ENCODE data around the gene ENOX1.

Gene ENOX1

DNA sequence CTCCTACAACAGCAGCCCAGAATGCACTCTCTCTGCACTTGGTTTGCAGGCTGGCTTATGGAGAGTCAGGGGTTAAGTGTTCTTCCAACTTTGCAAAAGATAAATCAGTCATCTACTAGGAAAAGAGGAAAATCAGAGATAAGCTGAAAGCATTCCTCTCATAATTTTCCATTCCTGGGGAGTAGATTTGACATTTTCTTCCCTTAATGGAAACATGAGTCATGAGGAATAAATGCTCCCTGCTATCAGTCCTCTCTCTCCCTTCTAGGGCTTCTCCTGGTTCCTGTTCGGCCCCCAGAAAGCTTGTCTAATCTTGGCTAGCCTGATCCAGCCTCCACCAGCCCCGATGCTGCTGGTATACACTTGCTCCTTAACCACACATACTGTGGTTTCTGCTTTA, 28.4 kb upstream of the ENOX1 start:
- H4K20me1 ChIP-seq (ENCODE audit: insufficient read depth, low read length), result no peaks in the 10 kb centered on the region
- no peak overlapping the region for H2AFZ ChIP-seq (ENCODE audit: low read depth, low read length)
- no peak for ATAC-seq (ENCODE audit: insufficient read depth, low read depth)
- no peak overlapping the region for H3K4me3 ChIP-seq (ENCODE audit: low read depth in 1 of 2, low read length in 2 of 2)
- no peak overlapping the region for H3K27ac ChIP-seq (ENCODE audit: low read length)
- DNase-seq, result no peak
- TF ChIP-seq EZH2 (IDR thresholded peaks at IDR 0.05; ENCODE audit: borderline replicate concordance, low read depth, low read length, severe bottlenecking), result no peak
- TF ChIP-seq, protein P1, sequence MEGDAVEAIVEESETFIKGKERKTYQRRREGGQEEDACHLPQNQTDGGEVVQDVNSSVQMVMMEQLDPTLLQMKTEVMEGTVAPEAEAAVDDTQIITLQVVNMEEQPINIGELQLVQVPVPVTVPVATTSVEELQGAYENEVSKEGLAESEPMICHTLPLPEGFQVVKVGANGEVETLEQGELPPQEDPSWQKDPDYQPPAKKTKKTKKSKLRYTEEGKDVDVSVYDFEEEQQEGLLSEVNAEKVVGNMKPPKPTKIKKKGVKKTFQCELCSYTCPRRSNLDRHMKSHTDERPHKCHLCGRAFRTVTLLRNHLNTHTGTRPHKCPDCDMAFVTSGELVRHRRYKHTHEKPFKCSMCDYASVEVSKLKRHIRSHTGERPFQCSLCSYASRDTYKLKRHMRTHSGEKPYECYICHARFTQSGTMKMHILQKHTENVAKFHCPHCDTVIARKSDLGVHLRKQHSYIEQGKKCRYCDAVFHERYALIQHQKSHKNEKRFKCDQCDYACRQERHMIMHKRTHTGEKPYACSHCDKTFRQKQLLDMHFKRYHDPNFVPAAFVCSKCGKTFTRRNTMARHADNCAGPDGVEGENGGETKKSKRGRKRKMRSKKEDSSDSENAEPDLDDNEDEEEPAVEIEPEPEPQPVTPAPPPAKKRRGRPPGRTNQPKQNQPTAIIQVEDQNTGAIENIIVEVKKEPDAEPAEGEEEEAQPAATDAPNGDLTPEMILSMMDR (IDR thresholded peaks at IDR 0.05; ENCODE audit: borderline replicate concordance, extremely low read depth, low read length, poor library complexity, severe bottlenecking), result no peak
- H3K9me3 ChIP-seq (ENCODE audit: insufficient read depth, low read length, severe bottlenecking), result no peaks in the 10 kb centered on the region
- no peaks in the 10 kb centered on the region for H3K36me3 ChIP-seq (ENCODE audit: insufficient read depth, low read length)
- H3K4me1 ChIP-seq (ENCODE audit: insufficient read depth, low read length), result no peaks in the 10 kb centered on the region
- no peaks in the 10 kb centered on the region for H3K79me2 ChIP-seq (ENCODE audit: insufficient read depth, low read length)
- H3K27me3 ChIP-seq (ENCODE audit: insufficient read depth, low read length, poor library complexity), result no peaks in the 10 kb centered on the region
- no peak overlapping the region for H3K9ac ChIP-seq (ENCODE audit: low read depth, low read length)
- no peak overlapping the region for H3K4me2 ChIP-seq (ENCODE audit: insufficient read depth, low read length)

DNA sequence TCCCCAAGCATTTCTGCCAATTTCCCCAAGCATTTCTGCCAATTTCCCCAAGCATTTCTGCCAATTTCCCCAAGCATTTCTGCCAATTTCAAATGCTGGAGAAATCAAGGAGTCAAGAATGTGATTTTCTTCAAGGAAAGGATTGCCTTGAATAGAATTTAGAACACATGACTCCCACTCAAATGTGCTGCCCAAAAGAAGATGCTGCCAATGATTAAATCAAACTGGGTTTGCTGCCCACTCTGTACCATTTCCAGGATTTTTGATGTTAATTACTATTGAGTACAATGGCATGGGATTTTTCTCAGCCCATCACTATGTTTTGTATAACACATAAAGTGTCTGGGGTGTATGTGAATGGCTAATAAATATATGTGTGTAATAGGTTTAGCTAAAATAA, 21.9 kb upstream of the ENOX1 start:
- Histone ChIP-seq H4K20me1 (ENCODE audit: insufficient read depth, low read length) (no peaks in the 10 kb centered on the region), H2AFZ (ENCODE audit: low read depth, low read length) (no peak overlapping the region), H3K9me3 (ENCODE audit: insufficient read depth, low read length, severe bottlenecking) (no peaks in the 10 kb centered on the region), H3K4me1 (ENCODE audit: insufficient read depth, low read length) (no peaks in the 10 kb centered on the region), H3K9ac (ENCODE audit: low read depth, low read length) (no peak overlapping the region), H3K79me2 (ENCODE audit: insufficient read depth, low read length) (no peaks in the 10 kb centered on the region), H3K27ac (ENCODE audit: low read length) (no peak overlapping the region), H3K4me3 (ENCODE audit: low read depth in 1 of 2, low read length in 2 of 2) (no peak overlapping the region), H3K4me2 (ENCODE audit: insufficient read depth, low read length) (no peak overlapping the region), H3K36me3 (ENCODE audit: insufficient read depth, low read length) (no peaks in the 10 kb centered on the region), H3K27me3 (ENCODE audit: insufficient read depth, low read length, poor library complexity) (peaks cover 9% of the 10 kb centered on the region)
- DNase-seq (no peak), ATAC-seq (ENCODE audit: insufficient read depth, low read depth) (no peak)
- no peak for TF ChIP-seq EZH2 (IDR thresholded peaks at IDR 0.05; ENCODE audit: borderline replicate concordance, low read depth, low read length, severe bottlenecking)
- TF ChIP-seq, protein P1 (IDR thresholded peaks at IDR 0.05; ENCODE audit: borderline replicate concordance, extremely low read depth, low read length, poor library complexity, severe bottlenecking), result no peak

DNA sequence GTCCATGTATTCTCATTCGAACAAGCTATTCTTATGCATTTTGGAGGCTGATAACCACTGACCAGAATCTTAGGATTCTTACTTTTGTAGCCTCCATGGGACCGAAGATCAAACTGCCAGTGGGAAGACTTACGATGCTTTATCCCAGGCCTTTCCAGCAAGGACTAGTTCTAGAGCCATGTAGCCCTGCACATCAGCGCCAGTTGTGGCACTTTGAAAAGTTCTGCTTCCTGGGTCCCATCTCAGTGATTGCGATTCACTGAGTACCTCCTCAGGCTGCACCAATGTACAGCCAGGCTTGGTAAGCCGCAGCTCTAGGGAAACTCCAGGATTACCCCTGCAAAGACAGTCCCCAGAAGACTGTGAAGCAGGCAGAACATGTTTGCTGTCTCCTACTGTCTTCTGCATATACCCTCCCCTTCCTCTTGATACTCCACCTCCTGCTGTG, 18.9 kb upstream of the ENOX1 start:
- Histone ChIP-seq H3K4me2 (ENCODE audit: insufficient read depth, low read length) (no peak overlapping the region), H3K9me3 (ENCODE audit: insufficient read depth, low read length, severe bottlenecking) (no peaks in the 10 kb centered on the region), H3K27me3 (ENCODE audit: insufficient read depth, low read length, poor library complexity) (peaks cover 9% of the 10 kb centered on the region), H4K20me1 (ENCODE audit: insufficient read depth, low read length) (no peaks in the 10 kb centered on the region), H3K79me2 (ENCODE audit: insufficient read depth, low read length) (no peaks in the 10 kb centered on the region), H3K27ac (ENCODE audit: low read length) (no peak overlapping the region), H3K9ac (ENCODE audit: low read depth, low read length) (no peak overlapping the region), H3K4me3 (ENCODE audit: low read depth in 1 of 2, low read length in 2 of 2) (no peak overlapping the region), H2AFZ (ENCODE audit: low read depth, low read length) (no peak overlapping the region), H3K36me3 (ENCODE audit: insufficient read depth, low read length) (no peaks in the 10 kb centered on the region), H3K4me1 (ENCODE audit: insufficient read depth, low read length) (no peaks in the 10 kb centered on the region)
- DNase-seq (no peak), ATAC-seq (ENCODE audit: insufficient read depth, low read depth) (no peak)
- TF ChIP-seq EZH2 (IDR thresholded peaks at IDR 0.05; ENCODE audit: borderline replicate concordance, low read depth, low read length, severe bottlenecking), result no peak
- TF ChIP-seq, protein P1 (IDR thresholded peaks at IDR 0.05; ENCODE audit: borderline replicate concordance, extremely low read depth, low read length, poor library complexity, severe bottlenecking), result no peak

DNA sequence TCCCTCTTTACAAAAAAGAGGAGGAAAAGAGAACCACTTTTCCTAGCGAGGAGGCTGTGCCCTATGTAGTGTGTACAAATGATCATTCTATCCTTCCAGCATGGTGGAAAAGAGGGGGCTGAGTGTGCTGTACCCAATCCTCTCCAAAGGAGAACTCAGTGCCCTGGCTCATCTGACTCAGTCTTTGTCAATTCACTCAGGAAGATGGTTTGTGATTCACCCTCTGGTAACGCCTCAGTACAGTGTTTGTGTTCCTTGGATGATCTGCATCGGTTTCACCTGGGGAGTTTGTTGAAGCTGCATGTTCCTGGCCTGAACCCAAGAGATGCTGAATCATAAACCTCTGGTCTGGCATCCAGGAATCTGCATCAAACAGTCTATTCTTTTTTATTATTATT, 18.3 kb upstream of the ENOX1 start:
- Histone ChIP-seq H3K9ac (ENCODE audit: low read depth, low read length) (no peak overlapping the region), H3K79me2 (ENCODE audit: insufficient read depth, low read length) (no peaks in the 10 kb centered on the region), H3K27ac (ENCODE audit: low read length) (no peak overlapping the region), H3K4me1 (ENCODE audit: insufficient read depth, low read length) (no peaks in the 10 kb centered on the region), H3K27me3 (ENCODE audit: insufficient read depth, low read length, poor library complexity) (peaks cover 9% of the 10 kb centered on the region), H2AFZ (ENCODE audit: low read depth, low read length) (no peak overlapping the region), H3K36me3 (ENCODE audit: insufficient read depth, low read length) (no peaks in the 10 kb centered on the region), H4K20me1 (ENCODE audit: insufficient read depth, low read length) (no peaks in the 10 kb centered on the region), H3K4me2 (ENCODE audit: insufficient read depth, low read length) (no peak overlapping the region), H3K9me3 (ENCODE audit: insufficient read depth, low read length, severe bottlenecking) (no peaks in the 10 kb centered on the region), H3K4me3 (ENCODE audit: low read depth in 1 of 2, low read length in 2 of 2) (no peak overlapping the region)
- ATAC-seq (ENCODE audit: insufficient read depth, low read depth), result no peak
- DNase-seq, result no peak
- no peak for TF ChIP-seq EZH2 (IDR thresholded peaks at IDR 0.05; ENCODE audit: borderline replicate concordance, low read depth, low read length, severe bottlenecking)
- TF ChIP-seq, protein P1 (IDR thresholded peaks at IDR 0.05; ENCODE audit: borderline replicate concordance, extremely low read depth, low read length, poor library complexity, severe bottlenecking), result no peak
